Adrenal gland (tissue), 12 donors: Measurements from ENCODE around the gene RBMS1. TPM values are rescaled to one million over a fixed set of nuclear protein-coding genes. Genes with fewer than 3 reads are reported as not detected.
"Not testable (repeated sequence)": the region's sequence is repeated elsewhere in the genome, so short reads cannot be mapped to it uniquely, and the experiment has no call there.

ENCODE experiments used
- DNase-seq, 7 donors: peaks; one replicate each; pipeline ENCODE4 v3.0.0-alpha.2; 2019 to 2020
- H3K27ac ChIP-seq, 5 donors: fragments of 200-600 bp; sonication (generic) in 4 of 5; 1 replicate in 3 of 5; 2 replicates in 2 of 5; pipeline versions ENCODE4 v1.5.1 to v1.8.0; 2016 to 2020; ENCODE audit warnings: mild to moderate bottlenecking in 1 of 5
- H3K27me3 ChIP-seq: fragments of 200-600 bp; 2 replicates; pipeline ENCODE4 v1.8.0; 2021
- H3K36me3 ChIP-seq, 2 donors: fragments of 200-600 bp; replicated peaks in 1 of 2; 1 replicate in 1 of 2; 2 replicates in 1 of 2; pipeline versions ENCODE4 v1.5.1 to v1.8.0; 2018 to 2022
- H3K4me1 ChIP-seq, 2 donors: fragments of 200-600 bp; replicated peaks in 1 of 2; 1 replicate in 1 of 2; 2 replicates in 1 of 2; pipeline versions ENCODE4 v1.5.1 to v1.8.0; 2018 to 2021
- H3K4me3 ChIP-seq, 4 donors: fragments of 200-600 bp; sonication (generic) in 3 of 4; one replicate each; pipeline ENCODE4 v1.5.1; 2016 to 2018
- H3K9me3 ChIP-seq, 3 donors: fragments of 200-600 bp; sonication (generic) in 1 of 3; replicated peaks in 1 of 3; 1 replicate in 2 of 3; 2 replicates in 1 of 3; pipeline versions ENCODE4 v1.5.1 to v1.8.0; 2016 to 2021
- CTCF ChIP-seq, 6 experiments: fragments of 450-650 bp in 4 of 6; fragments of 200-600 bp in 2 of 6; sonication (generic) in 1 of 6; IDR thresholded peaks; 1 replicate in 5 of 6; 2 replicates in 1 of 6; pipeline versions ENCODE4 v1.5.1 to v1.8.0; 2016 to 2021; ENCODE audit warnings: antibody characterized with exemption in 6 of 6, mild to moderate bottlenecking in 2 of 6, moderate library complexity in 1 of 6
- POLR2A ChIP-seq, 2 donors: fragments of 450-650 bp; IDR thresholded peaks; one replicate each; pipeline ENCODE4 v1.6.1; 2017; ENCODE audit warnings: antibody characterized with exemption in 2 of 2, mild to moderate bottlenecking in 2 of 2, moderate library complexity in 1 of 2
- WGBS, 4 donors: extraction: QIAGEN DNeasy Blood & Tissue Kit in 2 of 4; methylation state at CpG; one replicate each; pipeline versions ENCODE4 v1.1.5 to v1.1.7; 2013 to 2017; 5-methylcytosine and 5-hydroxymethylcytosine counted together
- intact Hi-C, 2 donors: fragments of 100-400 bp; cut with DNase I; formaldehyde crosslinking; loops; one replicate each; pipeline versions ENCODE4 v1.14.1 to v1.15.0; 2022 to 2023
- polyA plus RNA-seq, 3 donors: library from polyadenylated mRNA; stranded (reverse); fragments of 200-250 nt in 2 of 3; fragments of 350-450 nt in 1 of 3; fragmentation: Illumina TruSeq in 1 of 3; extraction: RNeasy Lipid Tissue Mini Kit (QIAGEN cat#74804) in 1 of 3; gene quantifications; one replicate each; pipeline ENCODE4 v1.2.3, GENCODE V29; 2013 to 2014
- total RNA-seq, 9 donors: library from RNA; depleted of rRNA in 4 of 9; stranded (reverse); fragments of >200 nt in 4 of 9; fragments of 120-200 nt in 1 of 9; fragmentation: NEBNext Ultra II Directional in 1 of 9; extraction: Animal tissue kit (Norgen Biotek cat#: 25700) in 1 of 9; gene quantifications; one replicate each; pipeline versions ENCODE4 v1.1.0 to v1.2.4, GENCODE V29; 2013 to 2023
- donor health status: healthy with polysubstance abuse.
- donor health status: Bipolar disorder and iron deficiency.
- donor health status: DM: yes; HTN: yes; CAD: no.
- donor health status: DM: no; HTN: no; CAD: no.
- donor health status: DM: no; HTN: no; CAD: no.
- donor health status: DM: yes; HTN: yes; CAD: no.

Gene RBMS1
- total and polyA plus RNA-seq, 12 donors, result 24.2 to 62.1 (median 37.1) TPM

GRCh38 chr2:160368988-160369930 is 124.3 kb downstream of the RBMS1 start:
- WGBS, 4 donors, result 86 to 88% (median 87%) methylated on average over 7 of the region's 7 CpGs
- intact Hi-C loops, result no loop called here
- no peak overlapping the region for H3K4me3 ChIP-seq
- H3K27me3 ChIP-seq, result no peaks in the 10 kb centered on the region
- DNase-seq, result no peak
- no peaks in the 10 kb centered on the region for H3K9me3 ChIP-seq
- TF ChIP-seq CTCF (IDR thresholded peaks at IDR 0.05) (no peak), POLR2A (IDR thresholded peaks at IDR 0.05) (no peak)
- peak overlapping the region in 2 of 5 donors; percentile 23 to 47 for H3K27ac ChIP-seq
- peaks cover 22 to 96% of the 10 kb centered on the region in 2 donors for H3K4me1 ChIP-seq
- H3K36me3 ChIP-seq, result peaks cover 0 to 4% of the 10 kb centered on the region in 2 donors

- DNase-seq, result peak in 4 of 7 donors; percentile 29 to 46 (median 41)
These were observed 125.7 kb downstream of the RBMS1 start for GRCh38 chr2:160367887-160368286.

GRCh38 chr2:160367139-160367538 is 126.5 kb downstream of the RBMS1 start:
- intact Hi-C loops, result not testable (repeated sequence)

More at GRCh38 chr2:160367887-160368286, 125.7 kb downstream of the RBMS1 start:
- H3K27me3 ChIP-seq, result no peaks in the 10 kb centered on the region
- no peak for TF ChIP-seq POLR2A (IDR thresholded peaks at IDR 0.05)
- TF ChIP-seq CTCF (IDR thresholded peaks at IDR 0.05), result no peak
- peaks cover 0 to 4% of the 10 kb centered on the region in 2 donors for H3K36me3 ChIP-seq
- H3K4me1 ChIP-seq, result peaks cover 16 to 96% of the 10 kb centered on the region in 2 donors
- intact Hi-C loops, result no loop called here
- no peak overlapping the region for H3K4me3 ChIP-seq
- H3K9me3 ChIP-seq, result no peaks in the 10 kb centered on the region
- 21 to 38% (median 32%) methylated on average over 7 of the region's 7 CpGs for WGBS, 4 donors
- peak overlapping the region in 3 of 5 donors; percentile 13 to 51 (median 26) for H3K27ac ChIP-seq

GRCh38 chr2:160366474-160366873 is 127.1 kb downstream of the RBMS1 start:
- H3K27ac ChIP-seq, result no peak overlapping the region
- no peak overlapping the region for H3K4me3 ChIP-seq

More at GRCh38 chr2:160367139-160367538, 126.5 kb downstream of the RBMS1 start:
- not testable (repeated sequence) for H3K4me3 ChIP-seq, DNase-seq, H3K27me3 ChIP-seq, H3K9me3 ChIP-seq, H3K27ac ChIP-seq, H3K36me3 ChIP-seq
- 61 to 86% (median 79%) methylated on average over 4 of the region's 4 CpGs for WGBS, 4 donors
- H3K4me1 ChIP-seq, result peaks cover 16 to 96% of the 10 kb centered on the region in 2 donors

More at GRCh38 chr2:160366474-160366873, 127.1 kb downstream of the RBMS1 start:
- Histone ChIP-seq H3K36me3 (peaks cover 0 to 4% of the 10 kb centered on the region in 2 donors), H3K4me1 (peaks cover 16 to 92% of the 10 kb centered on the region in 2 donors), H3K9me3 (no peaks in the 10 kb centered on the region), H3K27me3 (no peaks in the 10 kb centered on the region)
- DNase-seq, result no peak
- no peak for TF ChIP-seq POLR2A (IDR thresholded peaks at IDR 0.05)
- no peak for TF ChIP-seq CTCF (IDR thresholded peaks at IDR 0.05)
- intact Hi-C loops, result no loop called here
- WGBS, 4 donors, result 82 to 96% (median 87%) methylated on average over 1 of the region's 1 CpG
